ENCODE measurements around the gene ELF4.

GRCh38 chrX:130032552-130032951, 77.7 kb downstream of the ELF4 start:
- no peak for TF ChIP-seq CTCF (IDR thresholded peaks at IDR 0.05)
- TF ChIP-seq POLR2A (IDR thresholded peaks at IDR 0.05) = no peak

Measured in testis (tissue), 2 donors.